ENCODE measurements around the gene KANSL1.

GRCh38 chr17:45986056-45986455, 207.2 kb downstream of the KANSL1 start:
- TF ChIP-seq CTCF (IDR thresholded peaks at IDR 0.05): no peak
- no peak for TF ChIP-seq EZH2 (IDR thresholded peaks at IDR 0.05; ENCODE audit: borderline replicate concordance, insufficient read depth, low read depth, low read length, poor library complexity, severe bottlenecking)
